ENCODE data around the gene IL17REL. TPM values are rescaled to one million over a fixed set of nuclear protein-coding genes. Genes with fewer than 3 reads are reported as not detected.

Gene IL17REL
- polyA plus RNA-seq, 3 donors, result 0.03 to 0.11 TPM; not detected in 1

DNA sequence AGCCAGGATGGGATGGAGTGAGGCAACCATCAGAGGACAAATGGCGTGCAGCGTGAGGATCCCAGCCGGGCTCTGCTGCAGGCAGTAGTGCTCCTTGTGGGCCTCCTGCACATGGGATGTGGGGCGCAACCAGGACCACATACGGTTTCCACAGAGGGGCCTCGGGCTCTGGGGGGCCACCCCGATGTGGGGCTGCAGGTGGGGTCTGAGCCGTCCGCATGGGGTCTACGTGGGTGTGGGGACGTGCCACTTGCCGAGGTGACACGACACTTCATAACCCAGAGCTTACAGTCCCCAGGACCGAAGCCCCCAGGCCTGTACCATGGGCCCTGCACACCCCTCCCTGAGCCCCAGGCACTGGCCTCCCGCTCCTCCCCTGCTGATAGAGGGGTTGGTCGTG lies 34.8 kb upstream of the IL17REL start:
- no peak overlapping the region for H3K27ac ChIP-seq (ENCODE audit: low read depth, low read length)
- 91 to 92% (median 92%) methylated on average over 16 of the region's 16 CpGs for WGBS, 3 donors

DNA sequence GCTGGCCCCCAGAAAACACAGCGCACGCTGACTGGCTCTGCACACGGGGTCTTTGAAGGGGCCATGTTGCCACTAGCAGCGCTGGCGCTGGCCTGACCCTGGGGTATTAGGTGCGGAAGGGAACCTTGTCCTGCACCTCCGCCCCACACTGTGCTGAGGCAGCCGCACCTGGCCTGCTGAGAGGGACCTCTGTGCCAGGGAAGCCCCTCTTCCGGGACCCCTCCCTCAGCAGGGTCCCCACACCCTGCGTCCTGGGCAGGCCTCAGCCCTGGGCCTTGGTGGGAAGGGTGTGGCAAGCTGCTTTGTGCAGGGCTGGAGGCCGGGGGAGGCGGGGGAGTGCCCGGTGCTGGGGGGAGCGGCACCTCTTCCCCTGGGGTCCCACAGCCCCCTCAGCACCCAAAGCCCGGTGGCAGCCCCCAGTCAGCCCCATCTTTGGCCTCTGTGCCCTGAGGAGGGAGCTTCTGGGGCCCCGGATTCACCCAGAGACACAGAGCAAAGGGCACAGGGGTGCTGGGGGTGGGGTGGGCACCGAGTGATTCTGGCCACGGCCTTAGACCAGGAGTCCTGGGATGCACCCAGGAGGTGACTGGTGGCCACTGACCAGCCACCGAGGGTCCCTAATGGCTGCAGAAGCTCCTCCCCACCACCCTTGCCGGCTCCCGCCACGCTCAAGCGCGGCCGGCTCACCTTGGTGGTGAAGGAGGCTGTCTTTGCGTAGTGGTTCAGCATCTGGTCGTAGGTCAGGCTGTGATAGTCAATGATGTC lies 34.1 kb upstream of the IL17REL start:
- 83 to 89% (median 88%) methylated on average over 27 of the region's 27 CpGs for WGBS, 3 donors
- H3K27ac ChIP-seq (ENCODE audit: low read depth, low read length), result no peak overlapping the region

DNA sequence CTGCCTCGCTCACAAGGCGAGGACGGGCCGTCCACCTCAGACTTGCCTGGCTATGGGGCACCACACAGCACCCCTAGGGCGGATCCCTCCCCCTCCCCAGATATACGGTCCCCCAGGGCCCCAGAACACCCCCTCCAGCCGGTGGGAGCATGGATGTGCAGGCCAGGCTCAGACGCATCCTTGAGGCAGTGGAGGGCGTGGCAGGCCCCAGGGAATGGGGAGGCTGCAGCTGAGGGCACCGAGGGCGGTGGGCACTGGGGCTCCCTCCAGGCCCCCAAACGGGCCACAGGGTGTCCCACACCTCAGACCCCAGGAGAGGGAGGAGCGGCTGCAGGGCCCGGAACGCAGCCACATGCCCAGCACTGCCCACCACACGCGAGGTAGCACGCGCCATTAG lies 33.5 kb upstream of the IL17REL start:
- 74 to 82% (median 81%) methylated on average over 19 of the region's 19 CpGs for WGBS, 3 donors
- H3K27ac ChIP-seq (ENCODE audit: low read depth, low read length), result no peak overlapping the region

DNA sequence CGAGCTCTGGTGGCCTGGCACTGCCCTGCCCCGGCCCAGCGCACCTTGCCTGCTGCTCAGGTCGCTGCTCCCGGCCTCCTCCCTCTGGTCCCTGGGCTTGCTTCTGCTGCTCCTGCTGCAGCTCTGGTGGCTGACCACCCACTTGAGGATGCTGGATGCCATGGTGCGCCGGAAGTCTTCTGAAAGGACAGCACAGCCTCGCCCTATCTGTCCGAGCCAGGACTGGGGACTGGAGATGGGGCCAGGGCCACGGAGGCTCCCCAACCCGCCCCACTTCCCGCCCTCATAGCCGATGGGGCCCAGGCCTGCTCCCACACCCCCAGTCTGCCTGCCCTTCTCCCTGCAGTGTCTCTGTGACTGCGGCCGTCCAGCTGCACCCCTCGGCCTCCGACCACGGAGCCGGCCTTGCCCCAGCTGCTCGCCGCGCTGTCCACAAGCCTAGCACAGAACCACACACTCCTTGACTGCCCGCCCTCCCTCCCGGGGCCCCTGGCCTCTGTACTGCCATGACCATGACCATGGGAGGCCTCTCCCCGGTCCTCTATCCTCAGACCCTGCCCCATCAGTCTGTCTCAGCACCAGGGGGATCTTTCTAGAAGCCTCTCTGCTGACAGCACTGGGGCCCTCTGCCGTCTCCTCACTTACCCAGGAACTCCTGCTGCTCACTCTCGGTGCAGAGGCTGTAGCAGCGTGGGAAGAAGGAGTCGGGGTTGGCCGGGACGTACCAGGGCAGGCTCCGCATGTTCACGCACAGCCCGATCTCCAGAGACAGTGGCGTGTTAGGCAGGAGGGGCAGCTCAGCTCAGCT lies 32.9 kb upstream of the IL17REL start:
- H3K27ac ChIP-seq (ENCODE audit: low read depth, low read length), result no peak overlapping the region
- 67 to 76% (median 71%) methylated on average over 27 to 35 of the region's 35 CpGs for WGBS, 3 donors

DNA sequence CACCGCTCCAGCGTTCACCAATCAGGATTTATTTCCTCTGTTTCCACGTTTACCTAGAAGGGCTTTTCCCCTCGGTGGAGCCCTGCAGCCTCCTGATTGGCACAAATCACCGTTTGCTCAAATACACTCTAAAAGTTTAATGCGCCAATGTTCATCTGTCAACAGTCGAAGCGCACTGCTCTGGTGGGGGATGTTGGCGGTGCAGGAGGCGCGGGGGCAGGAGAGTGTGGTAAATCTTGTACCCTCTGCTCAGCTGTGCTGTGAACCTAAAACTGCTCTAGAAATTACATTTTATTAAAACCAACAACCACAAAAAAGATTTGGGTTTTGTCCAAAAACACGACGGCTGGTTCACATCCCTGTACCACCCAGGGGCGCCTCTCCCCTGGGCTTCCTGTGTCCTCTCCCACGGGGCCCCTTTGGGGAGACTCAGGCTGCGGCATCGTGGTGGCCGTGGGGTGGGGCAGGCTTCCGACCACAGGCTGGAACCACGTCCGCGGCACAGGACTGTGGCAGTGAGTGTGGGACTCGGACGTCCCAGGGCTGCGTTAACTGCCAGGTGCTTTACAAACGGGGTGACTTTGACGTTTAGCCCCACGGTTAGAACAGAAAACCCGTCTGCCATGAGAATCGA lies 32.0 kb upstream of the IL17REL start:
- H3K27ac ChIP-seq (ENCODE audit: low read depth, low read length), result no peak overlapping the region
- WGBS, 3 donors, result 43 to 65% (median 54%) methylated on average over 30 of the region's 30 CpGs

DNA sequence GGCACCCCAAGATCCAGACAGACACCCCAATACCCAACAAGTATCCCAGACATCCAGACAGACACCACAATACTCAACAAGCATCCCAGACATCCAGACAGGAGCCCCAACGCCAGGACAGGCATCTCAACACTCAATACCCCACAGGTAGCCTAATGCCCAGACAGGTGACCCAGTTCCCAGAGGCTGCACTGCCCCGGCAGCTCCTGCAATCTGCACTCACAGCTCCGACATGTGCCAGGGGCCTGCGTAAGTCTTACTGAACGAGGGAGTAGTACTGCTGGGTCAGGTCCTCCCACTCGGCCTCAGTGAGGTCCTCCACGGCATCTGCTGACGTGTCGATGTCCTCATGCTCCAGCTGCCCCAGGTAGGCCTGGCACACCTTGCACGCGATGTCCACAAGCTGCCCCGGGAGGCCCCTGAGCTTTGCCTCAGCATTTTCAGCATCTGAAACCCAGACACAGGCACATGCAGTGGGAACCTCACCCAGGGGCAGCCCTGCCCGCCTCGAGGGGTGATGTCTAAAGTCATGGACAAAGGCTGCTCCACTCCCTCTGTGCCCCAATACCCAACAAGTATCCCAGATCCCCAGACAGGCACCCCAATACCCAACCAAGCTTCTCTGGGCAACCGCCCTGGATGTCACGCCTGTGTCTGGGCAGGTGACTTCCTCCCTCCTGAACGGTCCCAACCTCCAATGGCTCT lies 28.9 kb upstream of the IL17REL start:
- 80 to 85% (median 83%) methylated on average over 17 of the region's 17 CpGs for WGBS, 3 donors
- H3K27ac ChIP-seq (ENCODE audit: low read depth, low read length), result no peak overlapping the region

DNA sequence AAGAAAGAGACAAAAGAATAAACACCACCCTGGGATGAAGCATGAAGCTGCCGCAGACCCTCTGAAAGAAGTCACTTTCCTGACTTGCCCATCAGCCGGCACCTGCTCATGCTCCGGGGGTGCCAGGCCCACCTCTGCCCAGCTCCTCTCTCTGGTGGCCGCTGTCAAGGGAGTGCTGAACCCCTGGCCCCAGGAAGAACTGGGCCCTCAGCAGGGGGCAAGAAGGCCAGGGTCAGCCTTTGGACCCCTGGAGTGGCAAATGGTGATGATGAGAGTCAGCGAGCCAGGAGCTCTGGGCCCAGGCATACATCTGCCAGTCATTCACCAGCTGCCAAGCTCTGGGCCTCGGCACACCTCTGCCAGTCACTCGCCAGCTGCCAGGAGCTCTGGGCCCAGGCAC lies 28.2 kb upstream of the IL17REL start:
- no peak overlapping the region for H3K27ac ChIP-seq (ENCODE audit: low read depth, low read length)
- 84 to 94% (median 87%) methylated on average over 7 of the region's 7 CpGs for WGBS, 3 donors

DNA sequence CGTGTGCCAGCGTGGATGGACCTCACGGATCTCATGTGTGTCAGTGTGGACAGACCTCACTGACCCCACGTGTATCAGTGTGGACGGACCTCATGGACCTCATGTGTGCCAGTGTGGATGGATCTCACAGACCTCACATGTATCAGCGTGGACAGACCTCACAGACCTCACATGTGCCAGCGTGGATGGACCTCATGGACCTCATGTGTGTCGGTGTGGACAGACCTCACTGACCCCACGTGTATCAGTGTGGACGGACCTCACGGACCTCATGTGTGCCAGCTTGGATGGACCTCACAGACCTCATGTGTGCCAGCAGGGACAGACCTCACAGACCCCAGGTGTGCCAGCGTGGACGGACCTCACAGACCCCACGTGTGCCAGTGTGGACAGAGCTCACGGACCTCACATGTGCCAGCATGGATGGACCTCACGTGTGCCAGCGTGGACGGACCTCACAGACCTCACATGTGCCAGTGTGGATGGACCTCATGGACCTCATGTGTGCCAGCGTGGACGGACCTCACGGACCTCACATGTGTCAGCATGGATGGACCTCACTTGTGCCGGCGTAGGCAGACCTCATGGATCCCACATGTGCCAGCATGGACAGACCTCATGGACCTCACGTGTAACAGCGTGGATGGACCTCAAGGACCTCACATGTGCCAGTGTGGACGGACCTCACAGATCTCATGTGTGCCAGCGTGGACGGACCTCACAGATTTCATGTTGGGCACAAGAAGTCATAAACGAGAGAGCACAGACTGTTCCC lies 27.3 kb upstream of the IL17REL start:
- no peak overlapping the region for H3K27ac ChIP-seq (ENCODE audit: low read depth, low read length)
- WGBS, 3 donors, result 92 to 96% (median 92%) methylated on average over 29 of the region's 29 CpGs

DNA sequence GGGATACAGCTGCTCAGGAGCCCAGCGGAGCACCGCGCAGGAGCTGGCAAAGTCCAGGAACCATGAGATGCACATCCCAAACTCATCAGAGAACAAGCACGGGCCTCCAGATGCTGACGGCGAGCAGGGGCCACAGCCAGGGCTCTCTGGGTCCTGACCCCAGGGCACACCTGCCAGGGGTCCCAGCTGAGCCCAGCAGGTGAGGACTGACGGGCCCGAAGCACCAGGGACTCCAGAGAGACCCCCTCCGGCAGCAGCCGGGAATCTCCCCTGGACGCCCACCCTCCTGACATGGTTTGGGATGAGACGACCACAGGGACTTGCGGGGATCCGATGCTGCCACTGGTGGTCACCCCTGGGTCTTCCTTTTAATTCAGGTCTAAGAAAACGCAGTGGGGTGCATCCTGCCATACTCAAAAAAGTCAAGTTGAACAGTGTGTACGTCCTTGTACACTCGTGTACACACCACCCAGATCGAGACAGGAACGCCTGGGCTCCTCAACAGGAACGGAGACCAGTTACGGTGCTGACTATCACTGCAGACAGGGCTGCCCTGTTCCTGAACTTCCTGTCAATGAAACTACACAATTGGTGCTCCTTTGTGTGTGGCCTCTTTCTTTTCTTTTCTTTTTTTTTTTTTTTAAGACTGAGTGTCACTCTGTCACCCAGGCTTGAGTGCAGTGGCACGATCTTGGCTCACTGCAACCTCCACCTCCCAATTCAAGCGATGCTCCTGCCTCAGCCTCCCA lies 23.6 kb upstream of the IL17REL start:
- whole genome bisulfite sequencing, 3 donors, result 72 to 82% (median 78%) methylated on average over 23 of the region's 23 CpGs

DNA sequence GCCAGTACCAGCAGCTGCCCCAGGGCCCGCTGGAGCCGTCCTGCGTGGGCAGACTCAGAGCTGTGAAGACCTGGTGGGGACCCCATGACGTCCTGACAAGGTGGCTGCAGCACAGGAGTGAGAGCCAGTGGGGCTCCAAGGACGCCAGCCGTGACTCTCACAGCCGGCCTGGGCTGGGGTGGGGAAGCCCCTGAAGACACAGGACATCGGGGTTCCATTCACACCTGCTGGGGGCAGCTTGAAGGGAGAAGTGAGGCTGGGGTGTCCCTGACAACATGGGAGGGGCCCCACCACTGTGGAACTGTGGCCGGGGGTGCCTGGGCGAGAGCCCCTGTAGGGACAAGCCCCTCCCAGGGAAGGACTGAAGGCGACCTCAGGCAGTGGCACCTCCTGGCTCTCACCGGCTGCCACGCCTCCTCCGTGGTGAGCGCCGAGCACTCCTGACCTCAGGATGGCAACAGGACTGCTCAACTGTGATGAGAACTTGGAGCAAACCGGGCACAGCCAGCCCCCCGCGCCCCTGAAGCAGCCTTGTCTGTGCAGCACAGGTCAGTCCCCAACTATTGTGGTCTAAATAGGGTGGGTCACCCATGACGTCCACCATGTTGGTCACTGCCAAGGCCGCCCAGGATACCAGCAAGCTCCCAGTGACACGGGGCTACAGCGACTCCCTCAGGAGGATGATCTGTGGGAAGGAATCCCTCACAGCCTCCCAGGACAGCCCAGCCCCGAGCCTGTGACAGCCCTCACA lies 22.7 kb upstream of the IL17REL start:
- 55 to 68% (median 66%) methylated on average over 21 to 24 of the region's 24 CpGs for WGBS, 3 donors
- H3K27ac ChIP-seq (ENCODE audit: low read depth, low read length), result no peak overlapping the region

More for the DNA sequence above, 23.6 kb upstream of the IL17REL start:
- H3K27ac ChIP-seq (ENCODE audit: low read depth, low read length), result no peak overlapping the region

DNA sequence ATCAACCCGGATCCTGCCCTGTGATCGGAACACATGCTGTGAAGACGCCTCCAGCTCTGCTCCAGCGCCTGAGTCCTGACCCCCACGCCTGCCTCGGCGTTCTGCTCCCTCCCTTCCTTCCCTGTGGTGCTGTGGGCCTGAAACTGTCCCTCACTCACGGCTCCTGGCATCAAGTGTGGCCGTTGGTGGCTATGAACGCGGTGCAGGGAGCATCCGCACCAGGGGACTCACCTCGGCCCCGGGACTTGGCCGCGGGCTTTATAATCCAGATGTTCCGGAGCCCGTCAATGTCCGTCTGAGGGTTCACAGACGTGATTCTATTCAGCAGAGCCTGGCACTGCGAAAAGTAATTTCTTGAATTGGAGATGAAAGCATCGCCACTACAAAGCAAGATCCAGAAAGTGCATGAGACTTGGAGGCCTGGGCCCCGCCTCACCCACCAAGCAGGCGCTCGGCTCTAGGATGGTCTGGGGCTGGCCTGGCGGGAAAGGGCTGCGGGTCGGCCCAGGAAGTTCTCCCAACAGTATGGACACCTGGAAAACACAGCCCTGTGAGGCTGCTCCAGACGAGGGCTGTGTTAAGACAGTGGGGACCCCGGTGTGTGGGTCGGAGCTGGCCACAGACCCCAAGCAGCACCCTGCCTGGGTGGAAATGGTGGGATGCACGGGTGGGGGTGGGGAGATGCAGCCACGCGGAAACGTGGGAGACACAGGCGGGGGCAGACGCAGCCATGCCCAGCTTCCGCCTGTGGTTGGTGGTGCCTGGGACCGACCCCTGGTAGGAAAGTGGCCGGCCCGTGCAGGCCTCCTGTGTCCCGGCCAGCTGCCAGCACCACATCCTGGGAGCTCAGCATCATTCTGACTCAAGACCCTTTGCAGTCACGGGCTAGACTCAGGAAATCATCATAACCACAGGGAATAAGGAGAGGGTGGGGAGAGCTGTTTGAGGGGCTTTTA lies 21.8 kb upstream of the IL17REL start:
- H3K27ac ChIP-seq (ENCODE audit: low read depth, low read length), result no peak overlapping the region
- 50 to 75% (median 63%) methylated on average over 43 of the region's 43 CpGs for WGBS, 3 donors

DNA sequence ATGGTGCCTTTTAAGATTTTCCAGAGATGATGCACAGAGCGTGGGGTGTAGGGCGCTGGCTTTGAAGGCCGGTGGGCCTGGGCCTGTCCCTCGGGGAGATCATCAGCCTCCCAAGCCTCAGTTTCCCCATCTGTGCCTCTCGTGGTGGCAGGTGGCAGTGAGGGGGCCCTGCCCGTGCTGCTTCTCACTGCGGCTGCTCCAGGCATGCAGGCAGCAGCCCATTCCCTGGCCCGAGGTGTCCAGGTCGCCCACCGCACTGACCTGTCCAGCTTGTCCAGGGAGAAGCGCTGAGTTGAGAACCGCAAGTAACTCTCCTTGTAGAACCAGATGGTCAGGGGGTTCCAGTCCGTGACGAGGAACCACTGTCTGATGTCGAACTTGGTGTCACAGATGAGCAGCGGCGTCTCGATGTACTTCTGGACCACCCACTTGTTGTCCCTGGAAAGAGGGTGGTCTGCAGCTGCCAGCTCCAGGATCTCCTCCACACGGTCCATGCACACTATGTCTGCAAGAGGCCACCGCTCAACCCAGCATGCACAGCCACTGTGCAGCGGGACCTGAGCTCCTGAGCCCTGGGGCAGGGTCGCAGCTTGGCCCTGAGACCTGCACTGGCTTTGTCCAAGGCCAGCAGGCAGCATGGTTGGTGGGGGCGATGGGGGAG lies 20.5 kb upstream of the IL17REL start:
- 82 to 93% (median 91%) methylated on average over 23 of the region's 23 CpGs for whole genome bisulfite sequencing, 3 donors
- H3K27ac ChIP-seq (ENCODE audit: low read depth, low read length), result no peak overlapping the region

DNA sequence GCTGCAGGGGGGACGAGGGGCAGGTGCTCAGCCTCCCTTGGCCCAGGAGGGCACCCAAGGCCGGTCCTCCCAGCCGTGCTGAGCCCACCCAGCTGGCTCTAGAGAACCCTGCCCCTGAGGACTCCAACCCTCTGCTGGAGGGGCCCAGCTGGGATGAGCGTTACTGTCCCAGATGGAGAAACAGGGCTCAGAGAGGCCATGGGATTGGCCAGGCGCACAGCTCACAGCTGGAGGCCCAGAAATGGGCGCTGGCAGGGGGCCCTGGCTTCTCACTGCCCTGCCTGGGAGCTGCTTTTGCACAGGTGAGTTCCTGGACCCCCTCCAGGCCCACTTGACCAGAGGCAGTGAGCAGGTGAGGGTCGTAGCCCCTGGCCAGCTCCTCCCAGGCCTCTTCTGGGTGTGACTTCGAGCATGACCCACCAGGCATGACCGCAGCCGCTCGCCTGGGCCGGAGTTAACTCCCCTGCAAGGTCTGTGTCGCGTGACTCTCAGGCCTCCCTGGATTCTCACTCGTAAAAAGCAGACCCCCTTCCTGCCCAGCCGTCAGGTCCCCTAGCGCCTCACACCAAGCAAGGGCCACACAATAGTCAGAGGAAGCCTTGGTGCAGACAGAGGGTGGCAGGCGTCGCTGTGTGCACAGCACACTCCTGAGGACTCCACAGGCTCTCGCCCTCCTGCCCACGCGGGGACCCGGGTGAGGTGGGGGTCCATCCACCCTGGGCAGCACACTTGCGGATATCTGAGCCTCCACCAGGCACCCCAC lies 19.7 kb upstream of the IL17REL start:
- 75 to 83% (median 76%) methylated on average over 24 of the region's 24 CpGs for WGBS, 3 donors
- no peak overlapping the region for H3K27ac ChIP-seq (ENCODE audit: low read depth, low read length)
